Measurements from ENCODE around the gene MPP2. TPM values are rescaled to one million over a fixed set of nuclear protein-coding genes. Genes with fewer than 3 reads are reported as not detected.

The MPP2 gene
- total RNA-seq, 1 donor from 2014 or later, result 7.0 TPM

GRCh38 chr17:43952351-43952723, 45.0 kb upstream of the MPP2 start:
- TF ChIP-seq CTCF (IDR thresholded peaks at IDR 0.05), result no peak
- Mint-ChIP-seq H3K4me1 (ENCODE audit: low read depth) (peaks cover 8% of the 10 kb centered on the region), H3K27me3 (ENCODE audit: low read depth) (peaks cover 51% of the 10 kb centered on the region), H3K36me3 (ENCODE audit: low read depth) (peaks cover 1% of the 10 kb centered on the region), H3K27ac (ENCODE audit: unreplicated experiment) (no peak overlapping the region), H3K9me3 (ENCODE audit: low read depth) (no peaks in the 10 kb centered on the region), H3K4me3 (ENCODE audit: unreplicated experiment) (peak overlapping the region; percentile 59)
- no peak for DNase-seq (ENCODE audit: low spot score)

GRCh38 chr17:43951750-43952149, 44.4 kb upstream of the MPP2 start:
- Mint-ChIP-seq H3K27ac (ENCODE audit: unreplicated experiment) (no peak overlapping the region), H3K27me3 (ENCODE audit: low read depth) (peaks cover 51% of the 10 kb centered on the region), H3K4me3 (ENCODE audit: unreplicated experiment) (no peak overlapping the region), H3K9me3 (ENCODE audit: low read depth) (no peaks in the 10 kb centered on the region), H3K4me1 (ENCODE audit: low read depth) (peaks cover 8% of the 10 kb centered on the region), H3K36me3 (ENCODE audit: low read depth) (peaks cover 1% of the 10 kb centered on the region)
- no peak for TF ChIP-seq CTCF (IDR thresholded peaks at IDR 0.05)
- no peak for DNase-seq (ENCODE audit: low spot score)

GRCh38 chr17:43950554-43950953, 43.2 kb upstream of the MPP2 start:
- Mint-ChIP-seq H3K27me3 (ENCODE audit: low read depth) (peaks cover 47% of the 10 kb centered on the region), H3K27ac (ENCODE audit: unreplicated experiment) (no peak overlapping the region), H3K4me3 (ENCODE audit: unreplicated experiment) (no peak overlapping the region), H3K4me1 (ENCODE audit: low read depth) (peaks cover 8% of the 10 kb centered on the region), H3K9me3 (ENCODE audit: low read depth) (no peaks in the 10 kb centered on the region), H3K36me3 (ENCODE audit: low read depth) (peaks cover 1% of the 10 kb centered on the region)
- TF ChIP-seq CTCF (IDR thresholded peaks at IDR 0.05), result no peak
- DNase-seq (ENCODE audit: low spot score), result no peak

- DNase-seq (ENCODE audit: low spot score), result no peak
- Mint-ChIP-seq H3K27ac (ENCODE audit: unreplicated experiment) (no peak overlapping the region), H3K4me1 (ENCODE audit: low read depth) (peaks cover 8% of the 10 kb centered on the region), H3K4me3 (ENCODE audit: unreplicated experiment) (no peak overlapping the region), H3K27me3 (ENCODE audit: low read depth) (peaks cover 44% of the 10 kb centered on the region), H3K36me3 (ENCODE audit: low read depth) (peaks cover 1% of the 10 kb centered on the region), H3K9me3 (ENCODE audit: low read depth) (no peaks in the 10 kb centered on the region)
- no peak for TF ChIP-seq CTCF (IDR thresholded peaks at IDR 0.05)
These were observed 42.4 kb upstream of the MPP2 start for GRCh38 chr17:43949781-43950180.

- DNase-seq (ENCODE audit: low spot score), result no peak
- no peak overlapping the region for H3K27ac Mint-ChIP-seq (ENCODE audit: unreplicated experiment)
- H3K4me1 Mint-ChIP-seq (ENCODE audit: low read depth), result no peaks in the 10 kb centered on the region
- no peak for TF ChIP-seq CTCF (IDR thresholded peaks at IDR 0.05)
- H3K9me3 Mint-ChIP-seq (ENCODE audit: low read depth), result no peaks in the 10 kb centered on the region
- no peak overlapping the region for H3K4me3 Mint-ChIP-seq (ENCODE audit: unreplicated experiment)
- H3K27me3 Mint-ChIP-seq (ENCODE audit: low read depth), result peaks cover 26% of the 10 kb centered on the region
- no peaks in the 10 kb centered on the region for H3K36me3 Mint-ChIP-seq (ENCODE audit: low read depth)
These were observed 39.4 kb upstream of the MPP2 start for GRCh38 chr17:43946781-43947180.

Measured in chondrocyte (in vitro differentiated cells).